HG02571 (cell line): ENCODE data around the gene CAB39L.

ENCODE experiments used
- ATAC-seq: cut with Tn5 transposase; IDR thresholded peaks from one replicate; pipeline ENCODE4 v1.9.1; 2021; ENCODE audit warnings: mild to moderate bottlenecking, moderate library complexity; ENCODE audit not compliant: unreplicated experiment

Gene CAB39L

DNA sequence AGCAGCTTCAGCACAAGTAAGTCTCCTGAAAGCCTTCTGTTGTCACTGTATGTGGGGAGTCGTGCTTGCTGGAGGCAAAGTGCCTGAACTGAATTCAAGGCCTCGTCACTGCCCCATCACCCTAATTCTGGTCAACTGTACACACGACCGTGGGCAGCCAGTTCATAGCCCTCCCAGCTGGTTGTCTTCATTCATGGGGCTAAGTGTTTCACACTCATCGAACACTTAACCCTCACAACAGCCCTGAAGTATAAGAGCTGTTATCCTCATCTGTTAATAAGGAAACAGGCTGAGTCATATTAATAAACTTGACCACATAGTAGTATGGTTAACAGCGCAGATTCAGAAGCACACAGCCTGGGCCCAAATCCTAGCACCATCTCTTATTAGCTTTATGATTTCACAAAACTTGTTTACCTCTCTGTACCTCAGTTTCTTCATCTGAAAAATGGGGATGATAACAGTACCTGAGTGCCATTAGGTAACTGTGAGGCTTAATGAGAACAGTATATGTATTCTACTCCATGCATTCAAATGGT, 129.5 kb downstream of the CAB39L start:
- no peak for ATAC-seq

DNA sequence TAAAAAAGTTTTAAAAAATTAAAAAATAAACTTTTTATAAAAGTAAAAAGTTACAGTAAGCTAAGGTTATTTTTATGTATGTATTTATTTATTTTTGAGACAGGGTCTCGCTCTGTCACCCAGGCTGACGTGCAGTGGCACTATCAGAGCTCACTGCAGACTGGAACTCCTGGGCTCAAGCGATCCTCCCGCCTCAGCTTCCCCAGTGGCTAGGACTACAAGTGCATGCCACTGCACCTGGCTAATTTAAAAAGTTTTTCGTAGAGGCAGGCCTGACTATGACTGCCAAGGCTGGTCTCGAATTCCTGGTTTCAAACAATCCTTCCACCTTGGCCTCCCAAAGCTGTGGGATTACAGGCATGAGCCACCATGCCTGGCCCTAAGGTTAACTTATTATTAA, 132.0 kb downstream of the CAB39L start:
- no peak for ATAC-seq

DNA sequence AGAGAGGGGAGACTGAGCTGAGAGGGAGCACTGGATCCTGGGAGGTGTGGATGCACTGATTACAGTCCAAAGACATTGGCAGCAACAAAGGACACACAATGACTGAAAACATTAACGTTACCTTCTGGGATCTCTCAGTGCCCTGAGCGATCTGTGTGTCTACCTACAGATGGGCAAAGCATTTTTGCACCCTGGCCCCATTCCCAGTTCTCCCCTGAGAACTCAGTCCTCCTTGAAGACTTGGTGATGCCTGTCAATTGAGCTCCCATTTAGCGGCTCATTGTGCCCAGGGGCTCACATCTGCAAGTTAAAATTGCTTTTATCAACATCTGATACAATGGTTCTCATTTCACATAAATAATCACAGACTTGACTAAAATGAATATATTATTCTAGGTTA, 133.6 kb downstream of the CAB39L start:
- ATAC-seq, result no peak

DNA sequence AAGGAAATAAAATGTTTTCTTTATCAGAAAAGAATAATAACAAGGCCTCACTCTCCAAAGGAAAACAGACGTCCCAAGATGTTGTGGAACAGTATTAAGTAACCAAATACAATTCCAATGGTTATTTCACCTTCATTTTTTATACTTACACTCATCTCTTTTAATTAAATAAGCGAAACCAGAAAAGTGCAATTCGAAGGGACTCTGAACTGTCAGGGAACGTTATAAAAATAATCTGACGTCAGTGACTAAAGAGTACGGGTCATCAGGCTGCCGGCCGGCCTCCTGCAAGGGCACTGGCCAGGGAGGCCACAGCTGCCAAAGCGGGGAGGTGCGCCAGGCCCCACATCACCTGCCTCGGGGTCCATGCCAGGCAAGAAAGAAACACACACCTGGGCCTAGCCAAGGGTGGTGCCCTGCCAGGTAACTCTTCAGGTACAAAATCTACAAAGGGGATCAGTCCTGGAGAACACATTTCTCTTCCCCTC, 134.9 kb downstream of the CAB39L start:
- no peak for ATAC-seq

DNA sequence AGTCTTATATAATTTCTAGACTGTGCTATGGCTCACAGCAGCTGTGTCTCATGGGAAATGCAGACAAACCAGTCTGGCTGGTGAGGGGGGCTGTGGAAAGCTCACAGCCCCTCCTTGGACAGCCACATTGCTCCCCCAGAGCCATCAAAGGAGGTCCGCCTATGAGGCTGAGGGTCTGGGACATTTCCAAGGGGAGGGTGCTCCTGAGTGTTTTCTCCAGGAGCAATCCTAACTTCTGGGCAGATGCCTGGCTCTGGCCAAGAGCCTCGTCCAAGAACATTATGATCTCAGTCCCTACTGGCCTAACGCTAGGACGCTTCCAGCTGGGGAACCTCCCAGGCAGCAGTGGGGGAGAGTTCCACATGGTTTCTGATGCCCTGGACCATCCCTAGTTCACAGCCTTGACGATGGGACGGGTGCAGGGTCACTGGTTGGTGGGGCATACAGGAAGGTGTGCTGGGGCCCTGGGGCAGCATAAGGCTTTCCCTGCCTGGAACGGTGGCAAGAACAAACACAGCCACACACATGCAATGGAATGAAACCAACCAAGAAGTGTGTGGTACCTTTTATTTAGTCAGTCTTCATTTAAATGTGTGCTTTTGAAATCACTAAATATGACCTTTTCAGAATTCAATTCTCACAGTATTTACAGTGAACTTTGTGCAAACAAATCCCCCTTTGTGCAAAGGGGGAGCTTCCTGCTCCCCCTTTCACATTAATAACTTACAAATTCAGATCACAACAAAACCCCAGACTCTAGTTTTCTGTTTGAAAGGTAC, 135.6 kb downstream of the CAB39L start:
- ATAC-seq, result no peak

DNA sequence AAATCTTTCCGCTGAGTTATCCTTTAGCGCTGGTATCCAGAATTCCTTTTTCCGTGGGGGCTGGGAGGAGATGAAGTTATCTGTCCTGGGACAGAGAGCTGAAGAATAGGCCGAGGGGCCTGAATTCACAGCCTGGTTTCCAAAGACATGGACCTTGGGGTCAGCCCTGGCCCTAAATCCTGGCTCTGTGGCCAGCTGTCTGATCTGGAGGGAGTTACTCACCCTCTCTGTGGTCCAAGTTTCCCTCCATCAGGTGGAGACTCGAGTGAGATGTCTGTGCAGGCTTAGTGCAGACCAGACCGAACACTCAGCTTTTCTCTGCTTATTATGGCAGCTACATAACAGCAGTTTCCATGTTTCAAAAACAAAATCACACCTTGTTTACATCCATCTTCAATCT, 136.5 kb downstream of the CAB39L start:
- no peak for ATAC-seq

DNA sequence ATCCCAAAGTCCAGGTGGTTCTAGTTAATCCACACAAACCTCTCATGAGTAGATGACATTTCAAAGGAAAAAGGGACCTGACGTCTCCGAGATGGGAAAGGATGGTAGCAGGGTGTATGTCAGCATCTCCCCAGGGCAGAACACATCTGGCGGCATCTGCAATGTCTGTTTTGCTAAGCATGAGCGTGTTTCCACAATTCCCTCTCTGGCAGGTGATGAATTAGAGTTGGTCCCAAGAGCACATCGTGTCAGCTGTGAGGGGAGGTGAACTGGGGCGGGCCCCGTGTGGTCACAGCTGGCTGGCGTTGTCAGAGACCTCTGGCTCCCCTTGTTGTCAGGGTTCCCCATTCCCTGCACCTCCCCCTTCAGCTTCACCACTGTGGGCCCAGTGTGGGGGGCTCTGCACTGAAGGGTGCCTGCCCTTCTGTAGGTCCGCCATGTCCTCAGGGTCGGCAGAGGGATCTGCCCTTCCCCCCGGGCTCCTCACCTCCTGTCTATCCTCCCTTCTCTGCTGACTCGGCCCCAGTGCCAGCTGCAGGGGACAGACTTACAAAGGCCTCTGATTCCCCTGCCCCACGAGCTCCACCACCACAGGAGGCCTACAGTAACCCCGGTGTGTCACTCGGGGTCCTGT, 138.0 kb downstream of the CAB39L start:
- no peak for ATAC-seq

DNA sequence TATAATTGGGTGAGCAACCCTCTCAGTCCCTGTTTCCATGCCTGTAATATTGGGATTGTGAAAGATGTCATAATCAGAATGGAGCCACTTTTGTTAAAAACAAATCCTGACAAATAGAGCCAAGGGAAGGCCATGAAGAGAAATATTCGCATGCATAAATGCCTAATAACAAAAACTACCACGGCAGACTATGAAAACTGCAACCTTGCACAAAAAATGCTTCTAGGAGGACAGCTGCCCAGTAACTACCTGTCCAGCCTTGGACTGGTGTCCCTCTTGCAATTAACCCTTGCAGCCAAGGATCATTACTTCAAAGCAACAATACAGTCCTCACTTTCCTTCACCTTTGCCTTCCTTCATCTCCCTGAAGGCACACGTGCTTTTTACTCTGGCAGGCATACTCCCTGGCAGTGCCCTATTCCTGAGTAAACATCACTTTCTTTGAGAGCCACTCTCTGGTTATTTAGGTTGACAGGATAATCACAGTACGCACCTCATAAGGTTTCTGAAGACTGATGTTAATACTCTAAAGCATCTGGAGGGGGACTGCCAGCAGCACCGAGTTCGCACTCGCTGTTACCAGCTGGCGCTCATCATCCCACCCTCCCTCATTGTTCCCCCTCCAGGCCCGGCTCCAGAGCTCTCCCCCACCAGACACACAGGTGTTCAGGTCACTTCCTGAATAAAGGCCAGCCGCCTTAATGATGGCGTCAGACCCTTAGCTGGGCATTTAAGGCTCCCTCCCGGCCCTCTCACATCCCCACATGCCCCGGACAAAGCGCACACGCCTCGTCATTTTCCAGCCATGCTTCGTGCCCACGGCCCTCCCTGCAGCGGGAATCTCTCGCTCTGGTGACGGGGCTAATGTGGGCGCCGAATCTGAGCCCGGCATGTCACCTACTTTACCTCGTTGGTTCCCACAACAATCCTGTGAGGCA, 138.8 kb downstream of the CAB39L start:
- no peak for ATAC-seq

DNA sequence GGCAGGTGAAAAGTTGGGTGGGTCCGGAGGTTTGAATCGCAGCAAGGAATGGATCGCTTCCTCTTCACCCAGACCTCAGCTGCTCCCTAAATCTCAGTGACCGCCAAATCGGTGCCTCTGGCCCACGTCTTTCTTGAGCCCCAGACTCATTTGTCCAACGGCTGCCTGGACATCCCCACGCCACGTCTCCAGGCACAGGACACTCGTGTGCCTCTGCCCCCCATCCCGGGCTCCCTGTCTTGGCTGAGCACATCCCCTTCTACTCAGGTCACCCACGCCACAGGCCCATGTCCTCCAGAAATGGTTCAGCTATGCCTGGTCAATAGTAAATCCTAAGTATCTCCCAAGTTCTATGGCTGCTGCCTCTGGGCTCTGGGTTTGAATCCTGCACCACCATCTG, 139.5 kb downstream of the CAB39L start:
- ATAC-seq, result no peak

DNA sequence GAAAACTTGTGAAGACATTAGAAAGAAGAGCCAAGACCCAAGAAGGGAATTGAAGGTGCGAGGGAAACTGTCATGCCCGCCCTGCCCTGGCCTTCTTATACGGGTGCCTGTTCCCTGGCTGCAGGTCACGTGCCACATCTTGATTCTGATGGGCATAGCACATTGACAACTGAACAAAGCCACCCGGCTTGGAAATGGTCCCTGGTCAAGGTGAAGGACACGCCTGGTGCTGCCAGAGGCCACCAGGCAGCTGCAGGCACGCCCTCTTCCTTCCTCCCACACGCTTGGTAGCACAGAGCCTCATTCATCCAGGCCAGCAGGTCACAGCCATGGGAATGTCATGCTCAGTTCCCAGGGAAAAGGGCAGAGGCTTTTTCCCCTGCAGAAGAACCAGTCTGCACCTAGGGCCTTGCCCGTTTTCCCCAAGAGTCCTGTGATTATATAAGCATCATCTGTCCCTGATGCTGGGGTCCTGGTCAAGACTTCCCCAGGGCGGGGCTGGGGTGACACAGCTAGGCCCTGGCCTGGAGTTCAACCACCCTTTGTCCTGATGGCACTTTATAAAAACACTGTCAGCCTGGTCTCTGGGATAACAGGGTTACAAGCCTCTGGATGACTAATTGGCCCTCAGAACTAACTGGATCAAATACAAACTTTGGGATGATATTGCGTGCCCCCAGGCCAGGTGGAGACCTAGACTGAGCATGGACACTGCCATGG, 140.2 kb downstream of the CAB39L start:
- no peak for ATAC-seq

DNA sequence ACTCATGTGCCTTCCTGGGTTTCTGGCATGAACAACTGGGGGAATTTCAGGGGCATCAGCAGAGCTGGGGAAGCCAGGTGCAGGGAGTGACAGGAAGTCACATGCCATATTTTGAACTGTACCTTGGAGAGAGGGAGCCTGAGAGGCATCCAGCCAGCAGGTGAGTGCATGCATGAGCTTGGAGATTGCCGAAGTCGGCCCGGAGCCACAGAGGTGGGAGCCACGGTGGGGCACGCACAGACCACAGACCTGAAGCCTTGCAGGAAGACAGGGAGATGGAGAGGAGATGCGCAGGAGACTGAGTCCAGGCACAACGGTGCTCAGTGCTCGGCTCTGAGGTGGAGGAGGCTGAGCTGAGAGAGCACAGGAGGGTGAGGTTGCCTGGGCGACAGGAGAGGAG, 141.0 kb downstream of the CAB39L start:
- no peak for ATAC-seq

DNA sequence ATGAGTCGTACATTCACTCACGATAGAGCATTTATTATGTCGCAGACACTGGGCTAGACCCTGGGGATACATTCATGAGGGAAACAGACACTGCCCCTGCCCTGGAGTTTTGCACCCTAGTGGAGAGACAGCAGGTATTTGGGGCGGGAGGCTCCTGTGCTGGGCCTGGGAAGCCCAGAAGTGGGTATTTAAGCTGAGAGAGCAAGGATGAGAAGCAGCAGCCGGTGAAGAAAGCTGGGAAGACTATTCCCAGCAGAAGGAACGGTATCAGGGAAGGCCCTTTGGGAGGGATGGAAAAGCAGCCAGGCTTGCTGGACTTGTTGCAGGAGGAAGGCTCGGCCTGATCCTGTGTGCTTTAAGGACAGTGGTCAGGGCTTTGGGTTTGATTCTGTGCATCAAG, 141.6 kb downstream of the CAB39L start:
- no peak for ATAC-seq

DNA sequence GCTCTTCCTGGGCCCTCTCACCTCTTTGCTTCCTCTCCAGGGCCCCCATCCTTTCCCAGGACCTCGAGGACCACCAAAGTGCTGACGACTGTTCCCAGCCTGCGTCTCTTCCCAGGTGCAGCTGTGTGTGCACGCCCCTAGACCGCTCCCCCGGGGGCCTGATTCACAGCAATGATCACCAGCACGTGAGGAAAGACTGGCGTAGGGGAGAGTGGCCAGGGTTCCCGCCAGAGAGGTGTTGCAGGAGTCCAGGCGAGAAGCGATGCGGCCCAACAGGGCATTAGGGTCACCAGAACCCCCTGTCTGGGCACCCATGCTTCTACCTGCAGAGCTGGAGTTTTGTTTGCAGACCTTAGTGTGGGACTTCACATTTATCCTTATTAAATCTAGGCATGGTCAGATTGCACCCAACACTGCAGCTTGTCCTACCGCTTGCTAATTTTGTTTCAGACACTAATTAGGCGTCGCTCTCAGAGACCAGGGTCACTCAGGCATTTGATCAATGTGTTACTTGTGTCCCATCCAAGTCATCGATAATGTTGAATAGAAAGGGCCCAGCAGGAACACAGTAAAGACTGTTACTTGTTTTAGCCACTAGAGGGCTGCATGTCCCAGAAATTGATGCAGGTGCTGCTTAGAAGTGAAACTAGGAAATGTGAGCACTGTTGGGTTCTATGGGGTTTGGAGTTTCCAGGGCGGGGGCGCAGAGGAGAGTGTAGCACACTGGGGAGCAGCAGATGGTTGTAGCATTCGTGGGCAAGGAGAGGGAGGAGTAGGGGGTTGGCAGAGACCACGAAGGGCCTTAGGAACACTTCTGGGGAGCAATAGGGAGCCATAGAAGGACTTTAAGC, 142.9 kb downstream of the CAB39L start:
- peak; percentile 89 for ATAC-seq

DNA sequence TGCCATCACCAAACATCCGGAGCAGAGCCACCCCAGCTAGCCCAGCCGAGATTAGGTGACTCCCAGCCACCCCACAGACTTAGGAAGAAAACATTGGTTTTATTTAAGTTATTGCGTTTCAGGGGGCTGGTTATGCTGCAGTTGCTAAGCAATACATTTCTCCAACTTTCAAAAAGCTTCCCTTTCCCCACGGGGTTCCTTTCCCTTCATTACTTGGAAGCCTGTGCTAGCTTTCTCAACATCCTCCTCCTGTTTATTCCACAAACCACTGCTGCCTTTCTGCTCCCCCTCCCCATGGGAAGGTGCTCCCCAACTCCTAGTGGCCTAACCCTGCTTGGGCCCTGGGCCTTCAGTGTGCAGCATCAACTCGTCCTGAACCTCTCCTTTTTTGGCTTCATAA, 143.6 kb downstream of the CAB39L start:
- no peak for ATAC-seq

DNA sequence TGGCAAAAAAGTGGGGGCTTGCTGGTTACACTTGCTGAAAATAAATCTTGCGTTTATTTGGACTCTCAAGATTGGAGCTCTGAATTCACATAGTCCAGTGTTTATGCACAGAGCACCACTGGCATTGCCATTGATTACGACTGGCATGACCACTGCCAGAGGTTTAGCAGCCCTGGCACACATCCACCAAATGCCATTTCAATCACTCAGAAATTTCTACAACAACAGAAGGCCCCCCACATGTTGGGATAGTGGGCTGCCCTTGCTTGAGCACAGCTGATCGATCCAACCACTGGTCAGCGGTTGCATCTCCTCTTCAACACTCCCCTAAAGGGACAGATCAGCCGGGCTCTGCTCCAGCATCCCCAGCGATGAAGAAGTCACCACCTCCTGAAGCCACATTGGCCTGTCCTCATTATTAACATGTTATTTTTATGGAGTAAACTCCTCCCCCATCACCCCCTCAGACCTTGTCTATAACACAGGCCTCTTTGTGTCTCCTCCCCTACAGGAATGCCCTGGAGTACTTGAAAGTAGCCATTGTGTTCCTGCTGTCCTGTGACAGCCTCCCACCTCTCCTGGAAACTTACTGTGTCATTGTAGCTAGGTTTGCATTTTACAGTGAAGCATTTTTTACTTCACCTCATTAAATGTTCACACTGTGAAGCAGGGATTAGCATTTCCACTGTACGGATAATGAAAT, 144.8 kb downstream of the CAB39L start:
- ATAC-seq, result no peak

DNA sequence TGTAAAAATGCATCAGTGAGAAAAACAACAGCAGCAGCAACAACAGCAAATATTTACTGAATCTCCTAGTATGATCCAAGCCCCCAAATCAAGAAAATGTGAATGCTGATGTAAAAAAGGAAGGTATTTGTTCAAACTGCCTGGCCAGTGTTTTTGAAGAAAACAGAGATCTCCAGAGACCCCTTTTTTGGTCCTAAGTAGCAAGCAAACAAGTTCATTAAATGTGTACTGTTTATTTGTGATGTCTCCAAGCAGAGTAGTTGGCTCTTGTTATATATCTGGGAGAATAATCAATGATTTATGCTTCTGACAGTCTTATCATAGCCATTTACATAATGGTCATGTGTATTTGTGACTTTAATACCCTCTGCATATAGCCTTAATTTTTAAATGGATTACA, 145.4 kb downstream of the CAB39L start:
- no peak for ATAC-seq

DNA sequence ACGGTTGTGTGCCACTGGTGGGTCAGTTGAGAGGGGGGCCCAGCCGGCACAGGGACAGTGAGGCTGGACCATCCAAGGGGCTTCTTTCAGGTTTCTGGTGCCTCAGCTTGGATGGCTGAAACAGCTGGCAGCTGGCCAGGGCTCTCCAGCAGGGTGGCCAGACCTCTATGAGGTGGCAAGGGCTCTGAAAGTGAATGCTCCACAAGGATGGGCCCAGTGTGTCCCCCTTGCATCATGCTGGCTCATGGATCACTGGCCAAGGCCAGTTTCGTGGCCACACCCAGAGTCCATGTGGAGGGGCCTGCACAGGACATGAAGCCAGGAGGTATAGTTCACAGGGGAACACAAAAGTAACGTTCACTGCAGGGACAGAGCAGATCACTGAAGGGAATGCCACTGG, 146.5 kb downstream of the CAB39L start:
- ATAC-seq, result no peak

DNA sequence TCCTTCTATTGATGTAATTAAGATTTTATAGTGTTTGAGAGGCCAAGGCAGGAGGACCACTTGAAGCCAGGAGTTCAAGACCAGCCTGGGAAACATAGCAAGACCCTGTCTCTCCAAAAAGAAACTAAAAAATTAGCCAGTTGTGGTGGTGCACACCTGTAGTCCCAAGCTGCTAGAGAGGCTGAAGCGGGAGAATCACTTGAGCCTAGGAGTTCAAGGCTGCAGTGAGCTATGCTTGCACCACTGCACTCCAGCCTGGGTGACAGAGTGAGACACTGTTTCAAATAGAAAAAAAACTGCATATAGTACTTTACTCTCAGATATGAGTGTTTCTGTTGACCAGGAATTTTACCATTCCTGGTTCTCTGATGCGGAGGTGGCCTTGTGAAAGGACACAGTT, 147.2 kb downstream of the CAB39L start:
- ATAC-seq, result no peak

DNA sequence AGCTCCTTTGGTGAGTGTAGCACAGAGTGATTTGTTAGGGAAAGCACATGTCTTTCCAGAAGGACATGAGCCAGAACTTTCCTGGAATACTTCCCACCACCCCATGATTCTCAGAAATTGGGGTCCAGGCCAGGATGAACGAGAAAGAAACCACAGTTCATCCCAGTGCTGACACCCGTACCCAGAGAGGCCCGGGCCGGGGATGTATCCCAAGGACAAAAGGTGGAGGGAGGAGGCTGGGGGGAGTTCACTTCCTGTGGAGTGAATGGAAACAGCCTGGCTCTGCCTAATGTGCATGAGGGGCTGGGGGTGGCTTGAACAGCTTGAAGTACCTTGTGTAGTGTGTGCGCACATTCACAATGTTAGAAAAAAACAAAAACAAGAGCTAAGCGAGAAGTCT, 148.6 kb downstream of the CAB39L start:
- ATAC-seq, result no peak
